ENCODE data around the gene LTBP2.

Gene LTBP2

GRCh38 chr14:74601982-74602381 lies 10.1 kb downstream of the LTBP2 start:
- H3K9me3 Mint-ChIP-seq: no peaks in the 10 kb centered on the region
- peaks cover 0 to 3% of the 10 kb centered on the region in 2 donors for H3K4me1 Mint-ChIP-seq (ENCODE audit: low read depth in 2 of 2)
- DNase-seq (no peak), ATAC-seq (replicated peaks) (no peak)
- peaks cover 2 to 3% of the 10 kb centered on the region in 2 donors for H3K27me3 Mint-ChIP-seq
- no peak overlapping the region for H3K4me3 Mint-ChIP-seq
- H3K36me3 Mint-ChIP-seq (ENCODE audit: insufficient read depth): no peaks in the 10 kb centered on the region
- no peak overlapping the region for H3K27ac Mint-ChIP-seq

- Mint-ChIP-seq H3K27me3 (peaks cover 10 to 11% of the 10 kb centered on the region in 2 donors), H3K4me3 (no peak overlapping the region), H3K27ac (peak overlapping the region in 1 of 2 donors; percentile 47), H3K9me3 (no peaks in the 10 kb centered on the region), H3K36me3 (ENCODE audit: insufficient read depth) (no peaks in the 10 kb centered on the region), H3K4me1 (ENCODE audit: low read depth in 2 of 2) (peaks cover 0 to 8% of the 10 kb centered on the region in 2 donors)
- no peak for DNase-seq
- ATAC-seq (replicated peaks): no peak
Observed at GRCh38 chr14:74599946-74600345, 12.1 kb downstream of the LTBP2 start.

DNA sequence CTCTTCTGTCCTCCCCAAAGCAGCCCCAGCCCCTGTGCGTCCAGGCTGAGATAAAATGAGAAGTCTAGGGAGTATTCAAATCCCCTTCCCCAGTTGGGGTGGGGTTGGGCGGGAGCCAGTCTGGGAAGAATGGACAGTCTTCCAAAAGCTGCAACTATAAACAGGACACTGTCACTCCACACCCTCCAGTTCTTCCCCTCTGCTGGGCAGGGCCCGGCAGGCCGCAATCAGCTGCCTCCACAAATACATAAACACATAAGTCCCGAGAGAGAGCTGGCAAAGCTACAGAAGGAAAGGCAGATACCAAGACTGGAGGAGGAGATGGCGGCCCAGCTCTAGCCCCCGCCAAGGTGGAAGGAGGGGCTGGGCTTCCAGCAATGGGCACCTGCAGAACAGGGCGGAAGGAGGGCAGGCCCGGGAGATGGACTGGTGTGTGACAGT lies 12.7 kb downstream of the LTBP2 start:
- H3K9me3 Mint-ChIP-seq: no peaks in the 10 kb centered on the region
- H3K27me3 Mint-ChIP-seq: peaks cover 10 to 15% of the 10 kb centered on the region in 2 donors
- DNase-seq: no peak
- no peak overlapping the region for H3K4me3 Mint-ChIP-seq
- no peaks in the 10 kb centered on the region for H3K36me3 Mint-ChIP-seq (ENCODE audit: insufficient read depth)
- ATAC-seq (replicated peaks): no peak
- H3K27ac Mint-ChIP-seq: peak overlapping the region in 1 of 2 donors; percentile 47
- H3K4me1 Mint-ChIP-seq (ENCODE audit: low read depth in 2 of 2): peaks cover 0 to 8% of the 10 kb centered on the region in 2 donors

GRCh38 chr14:74596741-74597450 lies 15.1 kb downstream of the LTBP2 start:
- H3K4me3 Mint-ChIP-seq: no peak overlapping the region
- H3K27ac Mint-ChIP-seq: no peak overlapping the region
- DNase-seq (no peak), ATAC-seq (replicated peaks) (no peak)
- peaks cover 0 to 8% of the 10 kb centered on the region in 2 donors for H3K4me1 Mint-ChIP-seq (ENCODE audit: low read depth in 2 of 2)
- no peaks in the 10 kb centered on the region for H3K9me3 Mint-ChIP-seq
- no peaks in the 10 kb centered on the region for H3K36me3 Mint-ChIP-seq (ENCODE audit: insufficient read depth)
- peaks cover 10 to 22% of the 10 kb centered on the region in 2 donors for H3K27me3 Mint-ChIP-seq

DNA sequence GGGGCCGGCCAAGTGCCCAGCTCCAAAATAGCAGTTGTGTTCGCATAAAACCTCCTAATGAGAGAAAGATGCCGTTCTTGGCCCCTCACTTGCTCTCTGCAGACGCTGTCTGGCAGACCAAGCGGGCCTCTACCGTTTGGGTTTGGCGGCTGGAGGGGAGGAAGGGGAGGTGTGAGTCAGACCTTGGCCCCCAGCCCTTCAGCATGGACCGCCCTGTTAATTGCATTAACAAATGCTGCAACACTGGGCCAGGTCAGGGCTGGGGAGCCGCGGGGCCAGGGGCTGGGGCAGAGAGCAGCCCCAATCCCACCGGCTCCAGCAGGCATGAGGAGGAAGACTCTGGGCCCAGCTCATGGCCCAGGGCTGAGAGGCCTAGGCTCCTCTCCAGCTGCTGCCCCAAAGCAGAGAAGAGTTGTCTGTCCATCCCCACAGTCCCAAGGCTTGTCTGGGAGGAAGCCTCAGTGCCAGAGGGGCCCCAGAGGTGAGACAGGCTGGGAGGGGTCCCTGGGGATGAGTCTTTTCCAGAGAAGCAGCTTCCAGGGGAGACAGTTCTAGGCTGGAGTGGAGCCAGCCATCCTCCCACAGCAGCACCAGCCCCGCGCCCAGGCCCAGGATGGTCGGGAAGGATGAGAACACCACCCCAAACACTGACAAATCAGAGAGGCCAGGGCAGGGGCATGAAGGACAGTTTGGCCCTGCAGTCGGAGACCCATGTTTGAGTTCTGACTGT lies 16.9 kb downstream of the LTBP2 start:
- peaks cover 10 to 22% of the 10 kb centered on the region in 2 donors for H3K27me3 Mint-ChIP-seq
- DNase-seq (no peak), ATAC-seq (replicated peaks) (no peak)
- H3K27ac Mint-ChIP-seq: no peak overlapping the region
- H3K9me3 Mint-ChIP-seq: no peaks in the 10 kb centered on the region
- H3K4me3 Mint-ChIP-seq: no peak overlapping the region
- H3K4me1 Mint-ChIP-seq (ENCODE audit: low read depth in 2 of 2): peaks cover 0 to 8% of the 10 kb centered on the region in 2 donors
- no peaks in the 10 kb centered on the region for H3K36me3 Mint-ChIP-seq (ENCODE audit: insufficient read depth)

GRCh38 chr14:74594606-74595005 lies 17.4 kb downstream of the LTBP2 start:
- no peak for DNase-seq
- no peak for ATAC-seq (replicated peaks)
- no peaks in the 10 kb centered on the region for H3K9me3 Mint-ChIP-seq
- H3K27ac Mint-ChIP-seq: no peak overlapping the region
- H3K36me3 Mint-ChIP-seq (ENCODE audit: insufficient read depth): no peaks in the 10 kb centered on the region
- H3K4me3 Mint-ChIP-seq: no peak overlapping the region
- peaks cover 0 to 8% of the 10 kb centered on the region in 2 donors for H3K4me1 Mint-ChIP-seq (ENCODE audit: low read depth in 2 of 2)
- peaks cover 10 to 22% of the 10 kb centered on the region in 2 donors for H3K27me3 Mint-ChIP-seq

GRCh38 chr14:74594029-74594428 lies 18.0 kb downstream of the LTBP2 start:
- ATAC-seq (replicated peaks): no peak
- Mint-ChIP-seq H3K36me3 (ENCODE audit: insufficient read depth) (no peaks in the 10 kb centered on the region), H3K27ac (no peak overlapping the region), H3K9me3 (no peaks in the 10 kb centered on the region), H3K4me3 (no peak overlapping the region), H3K4me1 (ENCODE audit: low read depth in 2 of 2) (peaks cover 0 to 5% of the 10 kb centered on the region in 2 donors), H3K27me3 (peaks cover 10 to 22% of the 10 kb centered on the region in 2 donors)
- DNase-seq: no peak

GRCh38 chr14:74593241-74593953 lies 18.6 kb downstream of the LTBP2 start:
- Mint-ChIP-seq H3K27ac (no peak overlapping the region), H3K4me1 (ENCODE audit: low read depth in 2 of 2) (peaks cover 0 to 5% of the 10 kb centered on the region in 2 donors), H3K9me3 (no peaks in the 10 kb centered on the region), H3K27me3 (peaks cover 10 to 22% of the 10 kb centered on the region in 2 donors), H3K4me3 (no peak overlapping the region), H3K36me3 (ENCODE audit: insufficient read depth) (no peaks in the 10 kb centered on the region)
- ATAC-seq (replicated peaks) (no peak), DNase-seq (no peak)

DNA sequence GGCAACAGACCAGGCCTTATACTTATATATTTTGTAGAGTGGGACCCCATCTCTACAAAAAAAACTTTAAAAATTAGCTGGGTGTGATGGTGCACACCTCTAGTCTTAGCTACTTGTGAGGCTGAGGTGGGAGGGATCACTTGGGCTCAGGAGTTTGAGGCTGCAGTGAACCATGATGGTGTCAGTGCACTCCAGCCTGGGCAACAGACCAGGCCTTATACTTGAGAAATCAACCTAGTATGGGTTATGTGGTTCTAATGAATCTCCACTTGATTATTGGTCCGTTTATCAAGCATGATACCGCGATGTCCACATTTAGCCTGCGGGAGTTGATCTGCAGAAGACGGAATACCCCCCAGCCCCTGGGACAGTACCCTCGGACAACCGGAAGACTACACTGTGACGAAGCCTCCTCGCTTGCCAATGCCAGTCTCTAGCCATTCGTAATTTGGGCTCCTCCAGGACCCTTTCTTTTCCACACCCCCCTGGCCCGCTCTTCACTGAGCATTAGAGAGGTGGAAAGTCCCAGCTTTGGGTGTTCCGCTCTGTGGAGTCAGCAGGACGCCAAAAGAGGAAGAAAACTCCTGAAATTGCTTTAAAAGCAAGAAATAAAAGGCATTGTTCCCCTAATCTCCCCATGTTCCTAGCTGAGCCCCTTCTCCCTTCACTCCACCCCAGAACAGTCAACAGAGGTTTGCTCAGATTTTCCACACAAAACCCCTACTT lies 19.4 kb downstream of the LTBP2 start:
- H3K36me3 Mint-ChIP-seq (ENCODE audit: insufficient read depth): no peaks in the 10 kb centered on the region

DNA sequence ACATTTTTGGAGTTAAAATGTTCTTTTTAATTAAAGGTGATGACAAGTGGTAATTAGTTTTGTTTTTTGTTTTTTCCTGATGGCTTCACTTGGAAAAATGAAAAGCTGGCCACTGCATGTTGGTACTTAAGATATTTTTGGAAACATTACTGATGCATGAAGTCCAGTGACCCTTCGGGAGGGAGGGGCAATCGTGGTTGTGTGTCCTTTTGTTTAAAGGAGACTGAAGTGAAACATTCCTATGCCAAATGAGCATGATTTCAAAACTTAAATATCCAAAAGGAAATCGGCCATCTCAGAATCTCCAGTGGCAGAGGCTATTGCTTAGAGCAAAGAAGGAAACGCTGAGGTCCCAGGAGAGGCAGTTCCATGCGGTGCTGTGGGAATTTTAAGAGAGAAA lies 20.1 kb downstream of the LTBP2 start:
- no peak overlapping the region for H3K27ac Mint-ChIP-seq
- no peaks in the 10 kb centered on the region for H3K9me3 Mint-ChIP-seq
- no peak for DNase-seq
- no peaks in the 10 kb centered on the region for H3K36me3 Mint-ChIP-seq (ENCODE audit: insufficient read depth)
- H3K4me1 Mint-ChIP-seq (ENCODE audit: low read depth in 2 of 2): peaks cover 0 to 5% of the 10 kb centered on the region in 2 donors
- H3K27me3 Mint-ChIP-seq: peaks cover 11 to 33% of the 10 kb centered on the region in 2 donors
- no peak for ATAC-seq (replicated peaks)
- H3K4me3 Mint-ChIP-seq: no peak overlapping the region

More for the DNA sequence above, 19.4 kb downstream of the LTBP2 start:
- Mint-ChIP-seq H3K9me3 (no peaks in the 10 kb centered on the region), H3K27ac (no peak overlapping the region), H3K4me1 (ENCODE audit: low read depth in 2 of 2) (peaks cover 0 to 5% of the 10 kb centered on the region in 2 donors), H3K4me3 (no peak overlapping the region), H3K27me3 (peaks cover 10 to 29% of the 10 kb centered on the region in 2 donors)
- DNase-seq: no peak
- ATAC-seq (replicated peaks): no peak

DNA sequence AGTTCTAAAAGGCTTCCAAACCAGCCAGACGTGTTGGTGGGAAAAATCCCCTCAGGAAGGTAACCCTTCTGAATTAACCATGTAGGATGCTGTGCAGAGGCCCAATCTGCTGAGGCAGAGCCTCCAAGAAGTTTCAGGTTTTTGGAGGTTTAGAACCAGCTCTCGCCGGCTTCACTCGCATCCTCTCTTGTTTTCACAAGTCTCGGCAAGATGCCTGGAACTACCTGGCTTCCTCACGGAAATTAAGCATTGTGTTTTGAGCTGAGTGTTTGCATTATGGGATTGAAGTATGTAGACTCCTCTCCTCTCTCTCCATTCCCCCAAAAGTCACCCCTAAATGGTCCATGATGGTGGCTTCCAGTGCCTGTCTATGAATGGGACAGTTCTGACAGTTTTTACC lies 20.6 kb downstream of the LTBP2 start:
- ATAC-seq (replicated peaks): no peak
- H3K4me1 Mint-ChIP-seq (ENCODE audit: low read depth in 2 of 2): peaks cover 0 to 3% of the 10 kb centered on the region in 2 donors
- DNase-seq: no peak
- no peak overlapping the region for H3K4me3 Mint-ChIP-seq
- H3K27ac Mint-ChIP-seq: no peak overlapping the region
- H3K36me3 Mint-ChIP-seq (ENCODE audit: insufficient read depth): no peaks in the 10 kb centered on the region
- peaks cover 10 to 33% of the 10 kb centered on the region in 2 donors for H3K27me3 Mint-ChIP-seq
- H3K9me3 Mint-ChIP-seq: no peaks in the 10 kb centered on the region

GRCh38 chr14:74589291-74589879 lies 22.7 kb downstream of the LTBP2 start:
- H3K4me3 Mint-ChIP-seq: no peak overlapping the region
- H3K27me3 Mint-ChIP-seq: peaks cover 14 to 27% of the 10 kb centered on the region in 2 donors
- peak overlapping the region in 1 of 2 donors; percentile 24 for H3K27ac Mint-ChIP-seq
- H3K36me3 Mint-ChIP-seq (ENCODE audit: insufficient read depth): no peaks in the 10 kb centered on the region
- DNase-seq (no peak), ATAC-seq (replicated peaks) (no peak)
- H3K4me1 Mint-ChIP-seq (ENCODE audit: low read depth in 2 of 2): peaks cover 0 to 3% of the 10 kb centered on the region in 2 donors
- H3K9me3 Mint-ChIP-seq: no peaks in the 10 kb centered on the region

DNA sequence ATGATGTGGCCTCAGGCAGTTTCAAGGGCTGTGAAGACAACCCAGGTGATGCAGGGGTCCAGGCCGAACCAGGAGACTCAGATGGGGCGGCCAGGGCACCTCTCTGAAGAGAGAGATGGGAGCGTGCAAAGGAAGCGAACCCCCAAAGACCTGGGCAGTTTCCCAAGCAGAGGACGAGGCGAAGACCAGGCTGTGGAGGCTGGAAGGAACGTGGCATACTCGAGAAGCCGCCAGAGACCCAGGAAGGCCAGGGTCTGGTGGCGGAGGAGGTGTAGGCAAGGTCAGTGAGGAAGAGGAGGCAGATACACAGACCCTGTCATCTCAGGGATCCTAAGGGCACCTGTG lies 24.7 kb downstream of the LTBP2 start:
- H3K4me1 Mint-ChIP-seq (ENCODE audit: low read depth in 2 of 2): peaks cover 0 to 3% of the 10 kb centered on the region in 2 donors
- H3K36me3 Mint-ChIP-seq (ENCODE audit: insufficient read depth): no peaks in the 10 kb centered on the region
- H3K27ac Mint-ChIP-seq: no peak overlapping the region
- H3K27me3 Mint-ChIP-seq: peaks cover 14 to 30% of the 10 kb centered on the region in 2 donors
- H3K9me3 Mint-ChIP-seq: no peaks in the 10 kb centered on the region
- DNase-seq (no peak), ATAC-seq (replicated peaks) (no peak)
- no peak overlapping the region for H3K4me3 Mint-ChIP-seq
